Adipocyte (in vitro differentiated cells): ENCODE measurements around the gene TMEM154.

Experiments used
- DNase-seq: peaks from one replicate; pipeline ENCODE4 v3.0.0-alpha.2; 2015; ENCODE audit warnings: low read depth
- H3K27me3 ChIP-seq: replicated peaks from 2 replicates; pipeline ENCODE4 v1.7.0; 2013; ENCODE audit warnings: mild to moderate bottlenecking, low read length, moderate library complexity; ENCODE audit not compliant: control insufficient read depth, insufficient read depth
- H3K36me3 ChIP-seq: 2 replicates; pipeline ENCODE4 v1.7.0; 2013; ENCODE audit warnings: low read length, mild to moderate bottlenecking, moderate library complexity; ENCODE audit not compliant: control insufficient read depth, insufficient read depth, severe bottlenecking
- H3K4me1 ChIP-seq: 2 replicates; pipeline ENCODE4 v1.7.0; 2013; ENCODE audit warnings: mild to moderate bottlenecking, low read length, moderate library complexity; ENCODE audit not compliant: control insufficient read depth, insufficient read depth
- H3K4me3 ChIP-seq: 2 replicates; pipeline ENCODE4 v1.7.0; 2013; ENCODE audit warnings: mild to moderate bottlenecking, low read length, moderate library complexity
- H3K9ac ChIP-seq: 2 replicates; pipeline ENCODE4 v1.7.0; 2013; ENCODE audit warnings: mild to moderate bottlenecking, low read length, moderate library complexity
- H3K9me3 ChIP-seq: 2 replicates; pipeline ENCODE4 v1.7.0; 2013; ENCODE audit warnings: mild to moderate bottlenecking, low read length, moderate library complexity; ENCODE audit not compliant: control insufficient read depth

The TMEM154 gene

DNA sequence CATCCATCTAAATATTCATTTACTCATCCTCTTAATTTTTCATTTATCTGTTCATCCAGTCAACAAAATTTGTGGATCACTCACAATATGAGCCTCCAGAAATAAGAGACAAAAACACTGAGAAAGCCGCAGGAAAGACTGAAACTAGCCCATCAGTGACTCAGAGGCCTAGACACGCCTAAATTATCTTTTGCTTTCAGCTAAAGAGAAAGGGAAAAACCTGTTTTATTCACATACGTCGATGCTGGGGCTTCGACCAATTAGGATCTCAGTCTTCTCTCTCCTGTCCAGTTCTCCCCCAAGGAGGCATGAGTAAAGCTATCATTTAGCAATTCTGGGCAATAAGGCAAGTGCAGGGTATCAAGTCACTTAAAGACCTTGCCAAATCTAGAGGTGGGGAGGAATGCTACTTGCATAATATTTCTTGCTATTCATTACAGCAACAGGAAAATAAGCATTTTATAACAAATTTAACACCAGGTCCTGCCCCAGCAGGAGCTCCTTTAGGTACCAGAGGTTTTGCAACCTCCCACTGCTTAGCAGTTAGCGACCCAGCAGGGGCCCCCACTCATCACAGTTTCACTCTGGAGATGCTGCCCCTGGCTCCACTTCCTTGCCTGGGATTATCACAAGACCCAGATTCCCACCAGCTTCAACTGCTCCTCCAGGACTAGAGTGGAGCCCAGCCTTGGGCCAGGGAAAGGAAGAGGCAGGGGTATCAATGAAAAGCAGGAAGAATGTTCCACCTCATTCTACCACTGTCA, 30.1 kb upstream of the TMEM154 start:
- DNase-seq: no peak
- Histone ChIP-seq H3K9ac (no peak overlapping the region), H3K4me1 (no peaks in the 10 kb centered on the region), H3K36me3 (no peaks in the 10 kb centered on the region), H3K9me3 (peaks cover 44% of the 10 kb centered on the region), H3K4me3 (no peak overlapping the region), H3K27me3 (peaks cover 9% of the 10 kb centered on the region)

DNA sequence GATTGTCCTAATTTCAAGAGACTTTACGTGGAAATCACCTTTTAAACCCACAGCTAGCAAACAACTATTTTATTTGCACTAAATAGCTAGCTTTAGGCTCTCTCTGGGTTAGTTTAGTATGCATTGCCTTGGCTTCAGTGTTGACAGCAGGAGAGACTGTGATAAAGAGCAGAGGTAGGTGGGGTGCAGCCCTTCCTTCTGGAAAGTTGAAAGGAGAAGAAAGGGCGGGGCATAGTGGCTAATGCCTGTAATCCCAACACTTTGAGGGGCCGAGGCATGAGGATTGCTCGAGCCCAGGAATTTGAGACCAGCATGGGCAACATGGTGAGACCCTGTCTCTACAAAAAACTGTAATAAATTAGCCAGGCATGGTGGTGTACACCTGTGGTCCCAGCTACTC, 29.0 kb upstream of the TMEM154 start:
- DNase-seq: no peak
- Histone ChIP-seq H3K9ac (no peak overlapping the region), H3K36me3 (no peaks in the 10 kb centered on the region)

DNA sequence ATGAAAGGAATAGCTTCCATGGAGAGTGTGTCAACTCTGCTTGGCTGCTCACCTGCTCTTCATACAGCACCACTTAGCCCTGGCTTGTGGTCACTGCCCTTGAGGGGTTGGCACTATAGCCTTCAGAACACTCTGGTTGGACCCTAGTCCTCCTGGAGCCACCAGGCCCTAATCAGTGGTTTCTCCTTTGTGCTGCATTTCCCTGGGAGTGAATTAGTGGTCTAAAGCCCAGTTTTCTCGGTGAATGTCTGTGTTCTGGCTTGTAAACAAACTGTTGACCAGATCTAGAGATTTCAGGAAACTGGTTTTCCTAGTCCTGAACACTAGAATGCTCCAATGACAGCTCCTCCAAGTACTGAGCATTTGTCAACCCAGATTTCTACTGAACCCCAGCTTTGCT, 28.6 kb upstream of the TMEM154 start:
- no peaks in the 10 kb centered on the region for H3K4me1 ChIP-seq
- no peak overlapping the region for H3K4me3 ChIP-seq
- no peak for DNase-seq
- peaks cover 47% of the 10 kb centered on the region for H3K9me3 ChIP-seq
- H3K36me3 ChIP-seq: no peaks in the 10 kb centered on the region
- H3K27me3 ChIP-seq: peaks cover 9% of the 10 kb centered on the region
- no peak overlapping the region for H3K9ac ChIP-seq

More for the DNA sequence above, 29.0 kb upstream of the TMEM154 start:
- Histone ChIP-seq H3K27me3 (peaks cover 9% of the 10 kb centered on the region), H3K4me3 (no peak overlapping the region), H3K9me3 (peaks cover 44% of the 10 kb centered on the region), H3K4me1 (no peaks in the 10 kb centered on the region)

DNA sequence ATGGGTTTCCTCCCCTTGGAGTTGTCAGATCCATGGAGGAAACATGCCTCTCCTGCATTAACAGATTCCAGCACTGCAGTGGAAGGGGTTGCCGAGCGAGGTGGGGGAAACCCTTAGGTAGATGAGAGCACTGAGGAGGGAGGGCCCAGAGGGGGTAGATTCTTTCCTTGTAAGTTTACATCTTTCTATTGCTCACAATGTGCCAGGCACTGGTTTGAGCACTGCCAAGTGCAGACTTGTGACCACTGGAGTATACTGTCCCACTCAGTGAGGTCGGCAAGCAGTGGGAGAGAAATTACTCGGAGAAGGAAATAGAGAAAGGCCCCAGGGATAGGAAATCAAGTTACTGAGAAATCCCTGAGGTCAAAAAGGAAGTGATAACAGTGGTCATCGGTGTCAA, 27.8 kb upstream of the TMEM154 start:
- Histone ChIP-seq H3K27me3 (peaks cover 9% of the 10 kb centered on the region), H3K4me1 (no peaks in the 10 kb centered on the region), H3K4me3 (no peak overlapping the region), H3K9ac (no peak overlapping the region), H3K36me3 (no peaks in the 10 kb centered on the region), H3K9me3 (peaks cover 54% of the 10 kb centered on the region)
- DNase-seq: no peak

DNA sequence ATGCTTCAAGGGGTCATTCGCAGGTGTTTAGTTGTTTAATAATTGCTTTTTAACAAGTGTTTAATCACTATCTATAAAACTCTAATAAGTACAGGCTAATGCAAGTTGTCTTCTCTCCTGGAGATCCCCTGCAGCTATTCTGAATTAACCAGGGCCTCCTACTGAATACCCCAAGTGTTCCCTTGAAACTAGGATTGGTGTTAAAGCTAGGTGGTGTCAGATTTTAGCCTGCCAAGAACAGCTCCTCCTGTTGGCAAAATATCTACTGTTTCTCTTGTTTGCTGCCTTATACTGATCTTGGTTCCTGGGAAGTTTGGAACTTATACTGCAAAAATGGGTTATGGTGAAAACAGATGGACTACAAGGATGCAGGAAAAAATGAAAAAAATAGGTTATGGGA, 26.1 kb upstream of the TMEM154 start:
- Histone ChIP-seq H3K36me3 (no peaks in the 10 kb centered on the region), H3K27me3 (peaks cover 13% of the 10 kb centered on the region), H3K9ac (no peak overlapping the region), H3K4me1 (no peaks in the 10 kb centered on the region), H3K9me3 (peaks cover 56% of the 10 kb centered on the region), H3K4me3 (no peak overlapping the region)
- DNase-seq: no peak

DNA sequence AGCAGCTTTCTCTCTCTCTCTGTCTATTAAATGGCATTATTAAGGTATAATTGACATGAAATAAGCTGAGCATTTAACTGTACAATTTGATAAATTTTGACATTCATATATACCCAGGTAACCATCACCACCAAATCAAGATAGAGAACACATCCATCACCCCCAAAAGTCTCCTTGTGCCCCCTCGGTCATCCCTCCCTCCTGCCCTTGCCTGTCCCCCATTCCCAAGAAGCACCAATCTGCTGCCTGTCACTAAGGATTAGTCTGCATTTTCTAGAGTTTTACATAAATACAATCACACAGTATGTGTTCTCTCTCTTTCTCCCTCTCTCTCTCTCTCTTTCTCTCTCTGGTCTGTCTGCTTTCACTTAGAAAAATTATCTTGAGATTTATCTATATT, 25.0 kb upstream of the TMEM154 start:
- H3K4me3 ChIP-seq: no peak overlapping the region
- peaks cover 56% of the 10 kb centered on the region for H3K9me3 ChIP-seq
- H3K27me3 ChIP-seq: peaks cover 13% of the 10 kb centered on the region
- no peak for DNase-seq
- no peak overlapping the region for H3K9ac ChIP-seq
- H3K36me3 ChIP-seq: no peaks in the 10 kb centered on the region
- no peaks in the 10 kb centered on the region for H3K4me1 ChIP-seq

DNA sequence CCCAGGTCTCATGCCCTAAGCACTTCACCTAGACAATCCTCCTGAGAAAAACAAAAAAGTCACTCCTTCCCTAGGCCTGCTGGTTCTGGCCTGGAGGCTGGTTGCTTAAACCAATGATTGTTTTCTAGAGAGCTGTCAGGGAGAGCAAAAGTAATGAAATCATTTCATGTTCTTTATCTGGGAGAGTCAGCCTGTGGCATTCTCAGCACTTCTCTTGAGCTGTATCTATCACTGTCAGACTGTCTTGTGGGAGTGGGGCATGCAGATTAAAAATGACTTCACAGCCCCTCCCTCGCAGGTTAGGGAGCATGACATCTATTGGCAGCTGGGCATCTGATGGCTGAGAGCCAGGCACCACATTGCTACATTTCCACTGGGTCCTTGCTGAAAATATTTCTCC, 20.4 kb upstream of the TMEM154 start:
- no peak overlapping the region for H3K9ac ChIP-seq
- no peak overlapping the region for H3K4me3 ChIP-seq
- H3K9me3 ChIP-seq: peaks cover 27% of the 10 kb centered on the region
- H3K4me1 ChIP-seq: no peaks in the 10 kb centered on the region
- no peak for DNase-seq
- H3K27me3 ChIP-seq: peaks cover 6% of the 10 kb centered on the region
- H3K36me3 ChIP-seq: no peaks in the 10 kb centered on the region

DNA sequence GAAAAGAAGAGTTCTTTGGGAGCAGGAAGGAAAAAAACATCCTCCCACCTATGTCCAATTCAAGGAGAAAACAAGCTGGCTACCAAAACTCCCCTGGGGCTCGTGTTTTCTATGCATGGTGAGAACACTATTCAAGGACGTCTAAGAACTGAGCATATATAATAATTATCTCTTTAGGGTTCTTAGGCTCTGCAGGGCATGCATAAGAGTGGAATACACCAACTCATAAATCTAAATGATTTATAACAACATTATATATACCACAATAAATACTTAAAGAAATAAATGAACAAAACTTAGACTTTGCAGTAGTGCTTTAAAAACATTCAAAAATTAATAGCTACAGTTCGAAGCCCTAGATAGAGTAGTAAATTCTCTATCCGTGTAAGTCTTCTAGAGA, 19.5 kb upstream of the TMEM154 start:
- Histone ChIP-seq H3K36me3 (no peaks in the 10 kb centered on the region), H3K9ac (no peak overlapping the region), H3K27me3 (peaks cover 5% of the 10 kb centered on the region), H3K4me3 (no peak overlapping the region), H3K4me1 (no peaks in the 10 kb centered on the region), H3K9me3 (peaks cover 18% of the 10 kb centered on the region)
- DNase-seq: no peak

DNA sequence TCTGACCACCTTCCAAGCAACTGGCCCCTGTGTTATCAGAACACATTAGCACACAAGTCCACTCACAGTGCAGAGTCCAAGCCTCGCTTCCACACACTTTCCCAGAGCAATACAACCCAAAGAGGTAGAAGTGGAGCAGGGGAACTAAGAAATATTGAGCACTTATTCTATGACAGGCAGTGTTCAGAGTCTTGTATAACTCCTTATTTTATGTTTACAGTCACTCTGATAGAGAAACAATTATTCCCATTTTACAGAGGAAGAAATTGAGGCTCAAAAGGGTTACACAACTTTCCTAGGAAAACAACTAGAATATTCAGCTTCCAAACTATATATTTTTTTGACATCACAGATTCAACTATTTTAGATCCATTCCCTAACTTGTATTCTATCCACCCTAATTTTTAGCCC, 18.3 kb upstream of the TMEM154 start:
- Histone ChIP-seq H3K9ac (no peak overlapping the region), H3K27me3 (peaks cover 5% of the 10 kb centered on the region), H3K9me3 (peaks cover 6% of the 10 kb centered on the region), H3K36me3 (no peaks in the 10 kb centered on the region), H3K4me3 (no peak overlapping the region), H3K4me1 (no peaks in the 10 kb centered on the region)
- no peak for DNase-seq

DNA sequence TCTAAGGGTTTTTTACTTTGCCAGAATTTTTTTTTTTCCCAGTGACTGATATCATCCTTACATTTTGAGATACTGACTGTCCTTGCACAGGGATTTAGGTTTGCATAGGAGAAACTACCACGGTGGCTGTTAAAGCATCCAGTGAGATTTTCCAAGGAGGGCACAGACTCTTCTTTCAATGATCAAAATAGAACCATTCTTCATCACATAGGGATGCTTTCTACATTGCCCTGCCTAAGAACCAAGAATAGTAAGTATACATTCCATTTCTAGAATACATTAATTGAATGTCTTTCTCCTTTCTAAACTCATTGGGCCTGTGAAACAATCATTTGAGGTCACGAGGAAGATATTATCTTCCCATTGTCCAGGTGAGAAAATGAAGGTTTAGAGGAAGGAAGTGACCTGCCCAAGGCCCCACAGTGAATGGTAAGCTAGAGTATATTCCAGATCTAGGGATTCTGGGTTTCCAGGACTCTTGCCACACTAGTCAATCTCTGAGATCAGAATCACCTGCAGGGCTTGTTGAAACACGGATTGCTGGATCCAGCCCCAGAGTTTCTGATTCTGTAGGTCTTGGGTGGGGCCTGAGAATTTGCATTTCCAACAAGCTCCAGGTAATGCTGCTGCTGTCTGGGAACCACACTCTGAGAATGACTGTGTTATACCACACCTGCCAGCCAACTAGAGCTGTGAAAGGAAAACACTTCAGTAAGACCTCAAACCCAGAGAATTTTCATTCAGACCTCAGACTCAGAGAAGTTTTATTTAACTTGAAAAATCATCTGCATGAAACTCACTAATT, 17.7 kb upstream of the TMEM154 start:
- no peak for DNase-seq
- Histone ChIP-seq H3K36me3 (no peaks in the 10 kb centered on the region), H3K4me1 (no peaks in the 10 kb centered on the region), H3K9ac (no peak overlapping the region), H3K27me3 (peaks cover 5% of the 10 kb centered on the region), H3K9me3 (peaks cover under 1% of the 10 kb centered on the region), H3K4me3 (no peak overlapping the region)

DNA sequence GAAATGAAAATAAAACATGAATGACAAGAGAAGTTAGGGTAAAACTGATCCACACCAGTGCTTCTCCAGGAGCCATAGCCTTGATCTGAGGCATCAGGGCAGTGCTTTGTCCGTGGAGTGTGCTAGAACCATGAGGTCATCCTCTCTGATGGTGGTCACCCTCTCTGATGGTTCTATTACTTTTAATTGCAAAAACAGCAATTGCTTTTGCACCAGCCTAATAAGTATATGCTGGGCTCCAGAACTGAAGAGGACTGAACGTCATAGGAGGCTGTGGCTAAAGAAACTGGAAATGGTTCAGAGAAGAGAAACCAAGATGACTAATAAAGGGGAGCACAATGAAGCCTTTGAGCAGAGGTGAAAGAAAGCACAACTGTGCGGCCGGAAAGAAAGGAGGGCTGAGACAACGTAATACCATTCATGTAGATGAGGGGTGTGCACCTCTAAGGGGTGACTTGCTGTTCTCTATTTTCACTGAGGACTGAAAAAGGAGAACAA, 17.0 kb upstream of the TMEM154 start:
- Histone ChIP-seq H3K36me3 (no peaks in the 10 kb centered on the region), H3K4me3 (no peak overlapping the region), H3K9ac (no peak overlapping the region), H3K9me3 (no peaks in the 10 kb centered on the region), H3K27me3 (peaks cover 3% of the 10 kb centered on the region), H3K4me1 (no peaks in the 10 kb centered on the region)
- DNase-seq: peak; percentile 8
